ENCODE results near the gene EHD4.

GRCh38 chr15:41870689-41871081, 101.7 kb downstream of the EHD4 start:
- TF ChIP-seq MYC (IDR thresholded peaks at IDR 0.05; ENCODE audit: low read depth, low read length), result no peak
- TF ChIP-seq POLR2A (IDR thresholded peaks at IDR 0.05; ENCODE audit: extremely low read depth, insufficient read length), result no peak
- TF ChIP-seq CTCF (IDR thresholded peaks at IDR 0.05; ENCODE audit: low read depth, low read length), result no peak
- no peak for TF ChIP-seq MAX (IDR thresholded peaks at IDR 0.05; ENCODE audit: low read depth, low read length)
